Measurements from ENCODE around the gene SCAMP3. TPM values are rescaled to one million over a fixed set of nuclear protein-coding genes. Genes with fewer than 3 reads are reported as not detected.
A peak's percentile ranks its signal among the peaks of the same experiment; 100 is the strongest.

The SCAMP3 gene
- 29.2 and 30.5 TPM in 2 replicates for total RNA-seq (2012; rRNA removed)
- polyA plus RNA-seq (2012; rRNA removed), result 118 and 144 TPM in 2 replicates
- 94.3 and 130 TPM in 2 replicates for polyA plus RNA-seq (2012; cell fraction: cytosol; rRNA removed)
- 56.4 and 72.7 TPM in 2 replicates for polyA plus RNA-seq (2012; cell fraction: nucleus; rRNA removed; ENCODE audit: low replicate concordance)
- percentile 66 among the genes with signal in this experiment for Bru-seq, nascent RNA
- percentile 80 among the genes with signal in this experiment for BruChase-seq, experiment 1, labeled RNA remaining after a 6-hour chase
- BruChase-seq, experiment 2, labeled RNA remaining after a 2-hour chase, result percentile 69 among the genes with signal in this experiment
- long read RNA-seq, transcript SCAMP3-202 (8 exons, 1,537 nt), result minor isoform, 18 of 106 reads
- long read RNA-seq, transcript SCAMP3-201 (9 exons, 1,446 nt), result major isoform, 64 of 106 reads
- long read RNA-seq, partial matches to known transcripts, result 4 of 106 reads
- long read RNA-seq, other reads (novel, unspliced or antisense), result 18 of 106 reads

DNA sequence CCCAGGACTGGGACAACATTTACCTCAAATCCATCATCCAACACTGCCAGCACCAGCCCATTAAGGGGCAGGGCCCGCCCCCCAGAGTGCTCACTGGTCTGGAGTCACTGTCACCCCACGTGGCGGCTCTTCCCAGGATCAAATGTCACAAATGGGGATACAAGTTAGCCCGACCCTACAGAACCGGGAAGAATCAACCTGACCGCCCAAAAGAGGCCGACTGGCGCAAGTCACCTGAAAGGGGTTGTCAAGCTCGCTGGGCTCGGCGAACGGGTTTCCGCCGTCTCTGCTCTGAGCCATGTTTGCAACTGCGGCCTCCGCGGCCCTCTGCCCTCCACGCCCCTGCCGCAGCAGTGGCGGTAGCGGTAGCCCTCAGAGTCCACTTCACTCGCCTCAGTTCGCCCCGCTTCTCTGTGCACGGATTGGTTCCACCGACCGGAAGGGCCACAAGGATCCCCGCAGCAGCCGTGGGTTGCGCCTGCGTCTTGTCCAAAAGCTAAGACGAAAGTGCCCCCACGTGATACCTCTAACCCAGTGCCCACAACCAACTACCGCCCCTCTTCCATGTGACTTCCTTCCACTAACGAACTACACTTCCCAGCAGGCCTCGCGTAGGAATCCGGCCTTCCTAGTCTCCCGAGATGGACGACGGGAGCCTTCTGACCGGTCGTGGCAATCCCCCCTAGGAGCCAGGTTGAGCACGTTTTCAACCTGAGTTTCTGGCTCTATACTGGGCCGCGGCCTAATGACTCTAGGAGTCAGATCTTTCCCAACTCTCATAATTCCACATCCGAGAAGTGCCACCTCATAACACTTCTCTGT lies at the start of gene SCAMP3:
TSS of gene SCAMP3 (minus strand) at position 509 of the 822 bp plus-strand sequence. CDS start at position 300, 209 bp downstream.
- CTCF ChIA-PET, result interaction anchor here (0.8 to 1.3 kb wide), 2 partner anchors 11 to 12 kb away, joined by 3 to 5 read pairs; partner anchors contain the start of gene CLK2
- Histone ChIP-seq H4K20me1 (ENCODE audit: insufficient read depth, low read length) (no peaks in the 10 kb centered on the region), H2AK9ac (replicated peaks; ENCODE audit: low read depth, low read length, poor library complexity) (peak within 1 kb of the TSS; percentile 96), H2BK5ac (ENCODE audit: low read depth, low read length, poor library complexity, severe bottlenecking) (peak within 1 kb of the TSS; percentile 62), H3K9me3 (ENCODE audit: control insufficient read depth, insufficient read depth, low read length) (no peaks in the 10 kb centered on the region), H3K36me3 (ENCODE audit: control insufficient read depth, insufficient read depth, low read length) (peaks cover 33% of the 10 kb centered on the region), H3K27ac (ENCODE audit: insufficient read depth, low read length) (peak within 1 kb of the TSS; percentile 70), H2AK5ac (ENCODE audit: low read depth, low read length) (peak within 1 kb of the TSS; percentile 63), H3K79me1 (ENCODE audit: low read depth in 1 of 2, low read length in 2 of 2) (peaks cover 18 to 24% of the 10 kb centered on the region in 2 experiments), H3K56ac (ENCODE audit: extremely low read depth, insufficient read depth, low read length) (peak within 1 kb of the TSS; percentile 77), H4K91ac (ENCODE audit: insufficient read depth, low read depth, low read length) (peak within 1 kb of the TSS; percentile 18), H2BK15ac (ENCODE audit: low read depth, low read length) (no peak within 1 kb of the TSS), H3K4me1 (ENCODE audit: control insufficient read depth, insufficient read depth, low read length) (peaks cover 2% of the 10 kb centered on the region), H3K14ac (replicated peaks; ENCODE audit: low read depth, low read length) (peak within 1 kb of the TSS; percentile 81), H2BK20ac (ENCODE audit: low read depth, low read length) (no peak within 1 kb of the TSS), H4K5ac (ENCODE audit: low read depth, low read length) (peak within 1 kb of the TSS; percentile 77), H3K18ac (ENCODE audit: low read depth, low read length) (peak within 1 kb of the TSS; percentile 4; the same call in 1 of the 2 replicates), H4K8ac (ENCODE audit: low read depth in 2 of 2, low read length in 2 of 2) (peak within 1 kb of the TSS; percentile 59 to 96), H3K23ac (ENCODE audit: low read depth, low read length) (peak within 1 kb of the TSS; percentile 91), H3K4me3 (ENCODE audit: insufficient read depth, low read depth, low read length) (peak within 1 kb of the TSS; percentile 65), H3K9me1 (ENCODE audit: insufficient read depth, low read length) (peaks cover 4% of the 10 kb centered on the region; the same call in 1 of the 2 replicates), H2BK120ac (ENCODE audit: low read depth, low read length) (no peak within 1 kb of the TSS), H3K27me3 (ENCODE audit: control insufficient read depth, insufficient read depth, low read length) (no peaks in the 10 kb centered on the region), H3K4me2 (ENCODE audit: low read depth, low read length) (peak within 1 kb of the TSS; percentile 83), H3K9ac (ENCODE audit: low read depth, low read length) (peak within 1 kb of the TSS; percentile 74), H2AFZ (replicated peaks; ENCODE audit: low read length, poor library complexity) (peak within 1 kb of the TSS; percentile 84), H3K4ac (ENCODE audit: low read depth, low read length) (peak within 1 kb of the TSS; percentile 81)
- POLR2A ChIA-PET (ENCODE audit: unreplicated experiment), result interaction anchor here (0.5 kb wide), 1 partner anchor 21 kb away, joined by 4 read pairs; a partner anchor contains a TSS
- ATAC-seq (ENCODE audit: low read depth), result peak; percentile 95
- intact Hi-C loops (cut with micrococcal nuclease) (loop anchor here (5.0 kb wide), 1 partner anchor 45 kb away; the partner anchor contains the start of gene FDPS), dilution Hi-C loops (cut with HindIII; ENCODE audit: low sequenced_read_pairs, unreplicated experiment) (no loop called here), in situ Hi-C loops (cut with MboI; ENCODE audit: low sequenced_read_pairs) (no loop called here)
- 1% methylated on average over 39 of the region's 47 CpGs; no CpG with 5 or more reads in 1 of the 2 experiments for WGBS, 2 experiments (ENCODE audit: extremely low coverage in 2 of 2, insufficient read length in 1 of 2)
- peak; percentile 99 for DNase-seq
- no peak for TF ChIP-seq FOS (IDR thresholded peaks at IDR 0.05; ENCODE audit: low read depth, low read length)
- TF ChIP-seq, protein P1, sequence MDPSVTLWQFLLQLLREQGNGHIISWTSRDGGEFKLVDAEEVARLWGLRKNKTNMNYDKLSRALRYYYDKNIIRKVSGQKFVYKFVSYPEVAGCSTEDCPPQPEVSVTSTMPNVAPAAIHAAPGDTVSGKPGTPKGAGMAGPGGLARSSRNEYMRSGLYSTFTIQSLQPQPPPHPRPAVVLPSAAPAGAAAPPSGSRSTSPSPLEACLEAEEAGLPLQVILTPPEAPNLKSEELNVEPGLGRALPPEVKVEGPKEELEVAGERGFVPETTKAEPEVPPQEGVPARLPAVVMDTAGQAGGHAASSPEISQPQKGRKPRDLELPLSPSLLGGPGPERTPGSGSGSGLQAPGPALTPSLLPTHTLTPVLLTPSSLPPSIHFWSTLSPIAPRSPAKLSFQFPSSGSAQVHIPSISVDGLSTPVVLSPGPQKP (IDR thresholded peaks at IDR 0.05; ENCODE audit: borderline replicate concordance, low read depth, low read length), result no peak
- TF ChIP-seq NFE2L2 (IDR thresholded peaks at IDR 0.05; ENCODE audit: low read depth, low read length), result no peak
- peak; percentile 43; the same call in 1 of the 2 replicates for TF ChIP-seq MXI1 (IDR thresholded peaks at IDR 0.05; ENCODE audit: borderline replicate concordance, low read depth, low read length)
- peak; percentile 82; the same call in 1 of the 2 replicates for TF ChIP-seq POLR2A (IDR thresholded peaks at IDR 0.05; ENCODE audit: low read depth, low read length)
- no peak for TF ChIP-seq RAD21 (IDR thresholded peaks at IDR 0.05; ENCODE audit: low read length)
- TF ChIP-seq, protein P2, sequence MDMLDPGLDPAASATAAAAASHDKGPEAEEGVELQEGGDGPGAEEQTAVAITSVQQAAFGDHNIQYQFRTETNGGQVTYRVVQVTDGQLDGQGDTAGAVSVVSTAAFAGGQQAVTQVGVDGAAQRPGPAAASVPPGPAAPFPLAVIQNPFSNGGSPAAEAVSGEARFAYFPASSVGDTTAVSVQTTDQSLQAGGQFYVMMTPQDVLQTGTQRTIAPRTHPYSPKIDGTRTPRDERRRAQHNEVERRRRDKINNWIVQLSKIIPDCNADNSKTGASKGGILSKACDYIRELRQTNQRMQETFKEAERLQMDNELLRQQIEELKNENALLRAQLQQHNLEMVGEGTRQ (IDR thresholded peaks at IDR 0.05; ENCODE audit: low read depth, low read length), result peak; percentile 99
- TF ChIP-seq, protein P3, sequence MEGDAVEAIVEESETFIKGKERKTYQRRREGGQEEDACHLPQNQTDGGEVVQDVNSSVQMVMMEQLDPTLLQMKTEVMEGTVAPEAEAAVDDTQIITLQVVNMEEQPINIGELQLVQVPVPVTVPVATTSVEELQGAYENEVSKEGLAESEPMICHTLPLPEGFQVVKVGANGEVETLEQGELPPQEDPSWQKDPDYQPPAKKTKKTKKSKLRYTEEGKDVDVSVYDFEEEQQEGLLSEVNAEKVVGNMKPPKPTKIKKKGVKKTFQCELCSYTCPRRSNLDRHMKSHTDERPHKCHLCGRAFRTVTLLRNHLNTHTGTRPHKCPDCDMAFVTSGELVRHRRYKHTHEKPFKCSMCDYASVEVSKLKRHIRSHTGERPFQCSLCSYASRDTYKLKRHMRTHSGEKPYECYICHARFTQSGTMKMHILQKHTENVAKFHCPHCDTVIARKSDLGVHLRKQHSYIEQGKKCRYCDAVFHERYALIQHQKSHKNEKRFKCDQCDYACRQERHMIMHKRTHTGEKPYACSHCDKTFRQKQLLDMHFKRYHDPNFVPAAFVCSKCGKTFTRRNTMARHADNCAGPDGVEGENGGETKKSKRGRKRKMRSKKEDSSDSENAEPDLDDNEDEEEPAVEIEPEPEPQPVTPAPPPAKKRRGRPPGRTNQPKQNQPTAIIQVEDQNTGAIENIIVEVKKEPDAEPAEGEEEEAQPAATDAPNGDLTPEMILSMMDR (conservative IDR thresholded peaks at IDR 0.05; ENCODE audit: low read depth, low read length), result no peak
- BruUV-seq (replicated peaks), result no TSS peak
